WTC11 (cell line): ENCODE data around the gene PHF21B. TPM values are rescaled to one million over a fixed set of nuclear protein-coding genes. Genes with fewer than 3 reads are reported as not detected.

Source experiments
- ATAC-seq: fragments of 200-7000 bp; cut with Tn5 transposase; 2 replicates; pipeline ENCODE4 v1.10.0; 2021; ENCODE audit warnings: mild to moderate bottlenecking, moderate library complexity
- CTCF ChIA-PET: fragments of 300-600 bp; sonication (Branson Sonifier 250); formaldehyde crosslinking; loops from one replicate; lab custom pipeline; 2021; ENCODE audit warnings: antibody characterized with exemption; lab: Charles Lee
- POLR2A ChIA-PET: fragments of 350-600 bp; sonication (Branson Sonifier 250); formaldehyde crosslinking; loops from one replicate; lab custom pipeline; 2021; ENCODE audit warnings: antibody characterized with exemption; lab: Charles Lee
- DNase-seq: peaks from one replicate; pipeline ENCODE4 v3.0.0; 2021; ENCODE audit warnings: low spot score
- H3K27ac Mint-ChIP-seq: 2 replicates; pipeline ENCODE4 v1.8.0; 2021; ENCODE audit warnings: mixed read lengths
- H3K27me3 Mint-ChIP-seq: 2 replicates; pipeline ENCODE4 v1.8.0; 2021; ENCODE audit warnings: low read depth, mild to moderate bottlenecking, moderate library complexity, mixed read lengths
- H3K36me3 Mint-ChIP-seq: 2 replicates; pipeline ENCODE4 v1.8.0; 2021; ENCODE audit warnings: mixed read lengths
- H3K4me1 Mint-ChIP-seq: 2 replicates; pipeline ENCODE4 v1.8.0; 2022; ENCODE audit warnings: mixed read lengths
- H3K4me3 Mint-ChIP-seq: 2 replicates; pipeline ENCODE4 v1.8.0; 2021; ENCODE audit warnings: mild to moderate bottlenecking, moderate library complexity, mixed read lengths
- H3K9me3 Mint-ChIP-seq: 2 replicates; pipeline ENCODE4 v1.8.0; 2021; ENCODE audit warnings: mixed read lengths
- CREB1 ChIP-seq: sonication (generic); formaldehyde crosslinking; IDR thresholded peaks from 2 replicates; pipeline ENCODE4 v1.8.0; 2023; ENCODE audit warnings: mild to moderate bottlenecking, missing genetic modification reagents
- GRHL2 ChIP-seq: fragments of 250-450 bp; sonication (Bioruptor Pico); IDR thresholded peaks from 2 replicates; pipeline ENCODE4 v1.8.0; 2022; ENCODE audit warnings: mild to moderate bottlenecking, moderate library complexity; ENCODE audit not compliant: insufficient replicate concordance, severe bottlenecking
- GTF2I ChIP-seq: fragments of 250-450 bp; sonication (Bioruptor Pico); conservative IDR thresholded peaks from 2 replicates; pipeline ENCODE4 v1.4.0; 2021; ENCODE audit warnings: mild to moderate bottlenecking
- JUN ChIP-seq: sonication (generic); formaldehyde crosslinking; IDR thresholded peaks from 2 replicates; pipeline ENCODE4 v1.8.0; 2023; ENCODE audit warnings: mild to moderate bottlenecking, missing genetic modification reagents
- KAT7 ChIP-seq: sonication (generic); formaldehyde crosslinking; IDR thresholded peaks from 2 replicates; pipeline ENCODE4 v1.8.1; 2023; ENCODE audit warnings: missing genetic modification reagents, mild to moderate bottlenecking, borderline replicate concordance
- MYBL2 ChIP-seq: sonication (generic); formaldehyde crosslinking; IDR thresholded peaks from 2 replicates; pipeline ENCODE4 v1.8.1; 2023; ENCODE audit warnings: mild to moderate bottlenecking, moderate library complexity, missing genetic modification reagents
- NFE2L1 ChIP-seq: sonication (generic); formaldehyde crosslinking; IDR thresholded peaks from 2 replicates; pipeline ENCODE4 v1.8.1; 2023; ENCODE audit warnings: missing genetic modification reagents
- NFYB ChIP-seq: sonication (generic); formaldehyde crosslinking; conservative IDR thresholded peaks from 2 replicates; pipeline ENCODE4 v1.8.0; 2022; ENCODE audit warnings: low read depth, missing genetic modification reagents
- RORB ChIP-seq: fragments of 250-450 bp; sonication (Bioruptor Pico); IDR thresholded peaks from 2 replicates; pipeline ENCODE4 v1.9.0; 2021; ENCODE audit warnings: mild to moderate bottlenecking
- SMAD3 ChIP-seq: sonication (generic); formaldehyde crosslinking; IDR thresholded peaks from 2 replicates; pipeline ENCODE4 v1.8.0; 2022; ENCODE audit warnings: missing genetic modification reagents, mild to moderate bottlenecking, borderline replicate concordance
- SOX15 ChIP-seq: fragments of 250-450 bp; sonication (Bioruptor Pico); IDR thresholded peaks from 2 replicates; pipeline ENCODE4 v1.9.0; 2021; ENCODE audit warnings: mild to moderate bottlenecking
- TEAD4 ChIP-seq: sonication (generic); formaldehyde crosslinking; IDR thresholded peaks from 2 replicates; pipeline ENCODE4 v1.8.0; 2022; ENCODE audit warnings: mild to moderate bottlenecking, missing genetic modification reagents
- ZNF219 ChIP-seq: sonication (generic); formaldehyde crosslinking; IDR thresholded peaks from 2 replicates; pipeline ENCODE4 v1.8.0; 2023; ENCODE audit warnings: missing genetic modification reagents, mild to moderate bottlenecking, borderline replicate concordance
- total RNA-seq: library from RNA; stranded (reverse); gene quantifications from 3 replicates; pipeline ENCODE4 v1.2.3, GENCODE V29; 2021
- TF ChIP-seq, protein P1 (sequence below): sonication (generic); formaldehyde crosslinking; IDR thresholded peaks from 2 replicates; pipeline ENCODE4 v1.8.1; 2022; ENCODE audit warnings: low read depth, mild to moderate bottlenecking, moderate library complexity, missing genetic modification reagents, borderline replicate concordance
- TF ChIP-seq, protein P2 (sequence below): sonication (generic); formaldehyde crosslinking; IDR thresholded peaks from 2 replicates; pipeline ENCODE4 v1.8.0; 2022; ENCODE audit warnings: mild to moderate bottlenecking, missing genetic modification reagents
- TF ChIP-seq, protein P3 (sequence below): sonication (generic); formaldehyde crosslinking; IDR thresholded peaks from 2 replicates; pipeline ENCODE4 v1.8.1; 2022; ENCODE audit warnings: missing genetic modification reagents, borderline replicate concordance
- TF ChIP-seq, protein P4 (sequence below): sonication (generic); formaldehyde crosslinking; IDR thresholded peaks from 2 replicates; pipeline ENCODE4 v1.8.1; 2022; ENCODE audit warnings: low read depth, missing genetic modification reagents, borderline replicate concordance
- TF ChIP-seq, protein P5 (sequence below): sonication (generic); formaldehyde crosslinking; IDR thresholded peaks from 2 replicates; pipeline ENCODE4 v1.8.0; 2022; ENCODE audit warnings: mild to moderate bottlenecking, missing genetic modification reagents
- TF ChIP-seq, protein P6 (sequence below): sonication (generic); formaldehyde crosslinking; IDR thresholded peaks from 2 replicates; pipeline ENCODE4 v1.8.1; 2022; ENCODE audit warnings: mild to moderate bottlenecking, moderate library complexity, missing genetic modification reagents
- TF ChIP-seq, protein P7 (sequence below): sonication (generic); formaldehyde crosslinking; IDR thresholded peaks from 2 replicates; pipeline ENCODE4 v1.8.1; 2023; ENCODE audit warnings: mild to moderate bottlenecking, missing genetic modification reagents
- TF ChIP-seq, protein P8 (sequence below): sonication (generic); formaldehyde crosslinking; IDR thresholded peaks from 2 replicates; pipeline ENCODE4 v1.8.0; 2023; ENCODE audit warnings: missing genetic modification reagents, mild to moderate bottlenecking, borderline replicate concordance

PHF21B gene
- total RNA-seq, 1 experiment from 2014 or later = 107 TPM

DNA sequence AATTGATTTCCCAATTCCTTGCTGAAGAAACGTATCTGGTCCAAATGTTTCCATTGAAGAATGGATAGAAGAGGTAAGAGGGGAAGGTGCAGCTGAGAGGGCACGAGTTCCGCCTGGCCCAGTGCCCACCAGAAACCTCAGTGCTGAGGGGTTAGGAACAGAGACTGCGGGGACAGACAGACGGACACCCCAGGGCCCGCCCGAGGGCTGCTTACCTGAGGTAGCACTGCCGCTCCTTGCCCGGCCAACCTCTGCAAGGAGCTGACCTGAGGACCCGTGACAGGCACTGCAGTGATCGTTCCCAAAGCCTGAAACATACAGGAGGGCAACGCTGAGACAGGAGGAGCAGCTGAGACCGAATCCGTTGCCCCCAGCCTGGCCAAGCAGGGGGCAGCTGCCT, 89.6 kb downstream of the PHF21B start:
- no peak overlapping the region for H3K4me3 Mint-ChIP-seq
- H3K27ac Mint-ChIP-seq = no peak overlapping the region
- ChIA-PET POLR2A (no interaction called here), CTCF (interaction anchor here (1.1 to 1.5 kb wide), 2 partner anchors 99 to 100 kb away, joined by 3 to 4 read pairs; no protein-coding TSS in a partner anchor)
- peaks cover 36% of the 10 kb centered on the region for H3K36me3 Mint-ChIP-seq
- no peaks in the 10 kb centered on the region for H3K27me3 Mint-ChIP-seq
- ATAC-seq (no peak), DNase-seq (no peak)
- peaks cover 11% of the 10 kb centered on the region for H3K9me3 Mint-ChIP-seq
- TF ChIP-seq MYBL2 (CRISPR knock-in tag) (no peak), GRHL2 (CRISPR knock-in tag) (no peak), JUN (no peak), RORB (CRISPR knock-in tag) (no peak)
- TF ChIP-seq, protein P1, sequence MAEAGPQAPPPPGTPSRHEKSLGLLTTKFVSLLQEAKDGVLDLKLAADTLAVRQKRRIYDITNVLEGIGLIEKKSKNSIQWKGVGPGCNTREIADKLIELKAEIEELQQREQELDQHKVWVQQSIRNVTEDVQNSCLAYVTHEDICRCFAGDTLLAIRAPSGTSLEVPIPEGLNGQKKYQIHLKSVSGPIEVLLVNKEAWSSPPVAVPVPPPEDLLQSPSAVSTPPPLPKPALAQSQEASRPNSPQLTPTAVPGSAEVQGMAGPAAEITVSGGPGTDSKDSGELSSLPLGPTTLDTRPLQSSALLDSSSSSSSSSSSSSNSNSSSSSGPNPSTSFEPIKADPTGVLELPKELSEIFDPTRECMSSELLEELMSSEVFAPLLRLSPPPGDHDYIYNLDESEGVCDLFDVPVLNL (CRISPR knock-in tag) = no peak
- TF ChIP-seq, protein P2, sequence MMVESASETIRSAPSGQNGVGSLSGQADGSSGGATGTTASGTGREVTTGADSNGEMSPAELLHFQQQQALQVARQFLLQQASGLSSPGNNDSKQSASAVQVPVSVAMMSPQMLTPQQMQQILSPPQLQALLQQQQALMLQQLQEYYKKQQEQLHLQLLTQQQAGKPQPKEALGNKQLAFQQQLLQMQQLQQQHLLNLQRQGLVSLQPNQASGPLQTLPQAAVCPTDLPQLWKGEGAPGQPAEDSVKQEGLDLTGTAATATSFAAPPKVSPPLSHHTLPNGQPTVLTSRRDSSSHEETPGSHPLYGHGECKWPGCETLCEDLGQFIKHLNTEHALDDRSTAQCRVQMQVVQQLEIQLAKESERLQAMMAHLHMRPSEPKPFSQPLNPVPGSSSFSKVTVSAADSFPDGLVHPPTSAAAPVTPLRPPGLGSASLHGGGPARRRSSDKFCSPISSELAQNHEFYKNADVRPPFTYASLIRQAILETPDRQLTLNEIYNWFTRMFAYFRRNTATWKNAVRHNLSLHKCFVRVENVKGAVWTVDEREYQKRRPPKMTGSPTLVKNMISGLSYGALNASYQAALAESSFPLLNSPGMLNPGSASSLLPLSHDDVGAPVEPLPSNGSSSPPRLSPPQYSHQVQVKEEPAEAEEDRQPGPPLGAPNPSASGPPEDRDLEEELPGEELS (CRISPR knock-in tag) = no peak
- TF ChIP-seq, protein P3, sequence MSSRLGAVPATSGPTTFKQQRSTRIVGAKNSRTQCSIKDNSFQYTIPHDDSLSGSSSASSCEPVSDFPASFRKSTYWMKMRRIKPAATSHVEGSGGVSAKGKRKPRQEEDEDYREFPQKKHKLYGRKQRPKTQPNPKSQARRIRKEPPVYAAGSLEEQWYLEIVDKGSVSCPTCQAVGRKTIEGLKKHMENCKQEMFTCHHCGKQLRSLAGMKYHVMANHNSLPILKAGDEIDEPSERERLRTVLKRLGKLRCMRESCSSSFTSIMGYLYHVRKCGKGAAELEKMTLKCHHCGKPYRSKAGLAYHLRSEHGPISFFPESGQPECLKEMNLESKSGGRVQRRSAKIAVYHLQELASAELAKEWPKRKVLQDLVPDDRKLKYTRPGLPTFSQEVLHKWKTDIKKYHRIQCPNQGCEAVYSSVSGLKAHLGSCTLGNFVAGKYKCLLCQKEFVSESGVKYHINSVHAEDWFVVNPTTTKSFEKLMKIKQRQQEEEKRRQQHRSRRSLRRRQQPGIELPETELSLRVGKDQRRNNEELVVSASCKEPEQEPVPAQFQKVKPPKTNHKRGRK = no peak
- no peaks in the 10 kb centered on the region for H3K4me1 Mint-ChIP-seq

DNA sequence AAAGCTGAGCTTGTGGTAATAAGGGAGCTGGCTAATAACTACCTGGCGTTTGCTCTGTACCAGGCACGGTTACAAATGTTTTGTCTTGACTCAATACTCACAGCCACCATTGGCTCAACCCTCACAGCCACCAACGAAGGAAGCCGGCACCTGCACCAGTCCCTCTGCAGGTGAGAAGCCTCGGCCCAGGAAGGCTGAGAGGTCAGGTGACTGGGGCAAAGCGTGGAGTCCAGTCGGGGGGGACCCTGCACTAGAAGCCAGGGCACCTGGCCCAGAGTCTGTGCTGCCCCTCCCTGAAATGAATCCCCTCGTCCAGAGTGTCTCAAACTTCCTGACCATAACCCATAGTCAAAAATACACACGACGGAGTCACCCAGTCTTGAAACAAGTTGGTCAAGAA, 90.1 kb downstream of the PHF21B start:
- peaks cover 6% of the 10 kb centered on the region for H3K9me3 Mint-ChIP-seq
- no peaks in the 10 kb centered on the region for H3K4me1 Mint-ChIP-seq
- ChIA-PET CTCF (interaction anchor here (1.1 to 1.5 kb wide), 2 partner anchors 99 to 100 kb away, joined by 3 to 4 read pairs; no protein-coding TSS in a partner anchor), POLR2A (interaction anchor here (0.5 kb wide), 1 partner anchor 76 kb away, joined by 3 read pairs; no protein-coding TSS in a partner anchor)
- H3K27me3 Mint-ChIP-seq = no peaks in the 10 kb centered on the region
- H3K36me3 Mint-ChIP-seq = peaks cover 36% of the 10 kb centered on the region
- ATAC-seq (no peak), DNase-seq (no peak)
- no peak overlapping the region for H3K4me3 Mint-ChIP-seq
- no peak overlapping the region; the same call in 1 of the 2 replicates for H3K27ac Mint-ChIP-seq
- TF ChIP-seq SMAD3 (CRISPR knock-in tag) (no peak), KAT7 (no peak), RORB (CRISPR knock-in tag) (no peak), NFE2L1 (no peak), TEAD4 (no peak), CREB1 (CRISPR knock-in tag) (no peak), SOX15 (CRISPR knock-in tag) (no peak), NFYB (no peak), ZNF219 (no peak), GTF2I (CRISPR knock-in tag) (no peak), MYBL2 (CRISPR knock-in tag) (no peak)
- TF ChIP-seq, protein P4, sequence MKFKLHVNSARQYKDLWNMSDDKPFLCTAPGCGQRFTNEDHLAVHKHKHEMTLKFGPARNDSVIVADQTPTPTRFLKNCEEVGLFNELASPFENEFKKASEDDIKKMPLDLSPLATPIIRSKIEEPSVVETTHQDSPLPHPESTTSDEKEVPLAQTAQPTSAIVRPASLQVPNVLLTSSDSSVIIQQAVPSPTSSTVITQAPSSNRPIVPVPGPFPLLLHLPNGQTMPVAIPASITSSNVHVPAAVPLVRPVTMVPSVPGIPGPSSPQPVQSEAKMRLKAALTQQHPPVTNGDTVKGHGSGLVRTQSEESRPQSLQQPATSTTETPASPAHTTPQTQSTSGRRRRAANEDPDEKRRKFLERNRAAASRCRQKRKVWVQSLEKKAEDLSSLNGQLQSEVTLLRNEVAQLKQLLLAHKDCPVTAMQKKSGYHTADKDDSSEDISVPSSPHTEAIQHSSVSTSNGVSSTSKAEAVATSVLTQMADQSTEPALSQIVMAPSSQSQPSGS (CRISPR knock-in tag) = no peak
- TF ChIP-seq, protein P5, sequence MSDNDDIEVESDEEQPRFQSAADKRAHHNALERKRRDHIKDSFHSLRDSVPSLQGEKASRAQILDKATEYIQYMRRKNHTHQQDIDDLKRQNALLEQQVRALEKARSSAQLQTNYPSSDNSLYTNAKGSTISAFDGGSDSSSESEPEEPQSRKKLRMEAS (CRISPR knock-in tag) = no peak
- TF ChIP-seq, protein P6, sequence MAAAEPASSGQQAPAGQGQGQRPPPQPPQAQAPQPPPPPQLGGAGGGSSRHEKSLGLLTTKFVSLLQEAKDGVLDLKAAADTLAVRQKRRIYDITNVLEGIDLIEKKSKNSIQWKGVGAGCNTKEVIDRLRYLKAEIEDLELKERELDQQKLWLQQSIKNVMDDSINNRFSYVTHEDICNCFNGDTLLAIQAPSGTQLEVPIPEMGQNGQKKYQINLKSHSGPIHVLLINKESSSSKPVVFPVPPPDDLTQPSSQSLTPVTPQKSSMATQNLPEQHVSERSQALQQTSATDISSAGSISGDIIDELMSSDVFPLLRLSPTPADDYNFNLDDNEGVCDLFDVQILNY (CRISPR knock-in tag) = no peak
- TF ChIP-seq, protein P7, sequence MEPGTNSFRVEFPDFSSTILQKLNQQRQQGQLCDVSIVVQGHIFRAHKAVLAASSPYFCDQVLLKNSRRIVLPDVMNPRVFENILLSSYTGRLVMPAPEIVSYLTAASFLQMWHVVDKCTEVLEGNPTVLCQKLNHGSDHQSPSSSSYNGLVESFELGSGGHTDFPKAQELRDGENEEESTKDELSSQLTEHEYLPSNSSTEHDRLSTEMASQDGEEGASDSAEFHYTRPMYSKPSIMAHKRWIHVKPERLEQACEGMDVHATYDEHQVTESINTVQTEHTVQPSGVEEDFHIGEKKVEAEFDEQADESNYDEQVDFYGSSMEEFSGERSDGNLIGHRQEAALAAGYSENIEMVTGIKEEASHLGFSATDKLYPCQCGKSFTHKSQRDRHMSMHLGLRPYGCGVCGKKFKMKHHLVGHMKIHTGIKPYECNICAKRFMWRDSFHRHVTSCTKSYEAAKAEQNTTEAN (CRISPR knock-in tag) = no peak
- TF ChIP-seq, protein P8, sequence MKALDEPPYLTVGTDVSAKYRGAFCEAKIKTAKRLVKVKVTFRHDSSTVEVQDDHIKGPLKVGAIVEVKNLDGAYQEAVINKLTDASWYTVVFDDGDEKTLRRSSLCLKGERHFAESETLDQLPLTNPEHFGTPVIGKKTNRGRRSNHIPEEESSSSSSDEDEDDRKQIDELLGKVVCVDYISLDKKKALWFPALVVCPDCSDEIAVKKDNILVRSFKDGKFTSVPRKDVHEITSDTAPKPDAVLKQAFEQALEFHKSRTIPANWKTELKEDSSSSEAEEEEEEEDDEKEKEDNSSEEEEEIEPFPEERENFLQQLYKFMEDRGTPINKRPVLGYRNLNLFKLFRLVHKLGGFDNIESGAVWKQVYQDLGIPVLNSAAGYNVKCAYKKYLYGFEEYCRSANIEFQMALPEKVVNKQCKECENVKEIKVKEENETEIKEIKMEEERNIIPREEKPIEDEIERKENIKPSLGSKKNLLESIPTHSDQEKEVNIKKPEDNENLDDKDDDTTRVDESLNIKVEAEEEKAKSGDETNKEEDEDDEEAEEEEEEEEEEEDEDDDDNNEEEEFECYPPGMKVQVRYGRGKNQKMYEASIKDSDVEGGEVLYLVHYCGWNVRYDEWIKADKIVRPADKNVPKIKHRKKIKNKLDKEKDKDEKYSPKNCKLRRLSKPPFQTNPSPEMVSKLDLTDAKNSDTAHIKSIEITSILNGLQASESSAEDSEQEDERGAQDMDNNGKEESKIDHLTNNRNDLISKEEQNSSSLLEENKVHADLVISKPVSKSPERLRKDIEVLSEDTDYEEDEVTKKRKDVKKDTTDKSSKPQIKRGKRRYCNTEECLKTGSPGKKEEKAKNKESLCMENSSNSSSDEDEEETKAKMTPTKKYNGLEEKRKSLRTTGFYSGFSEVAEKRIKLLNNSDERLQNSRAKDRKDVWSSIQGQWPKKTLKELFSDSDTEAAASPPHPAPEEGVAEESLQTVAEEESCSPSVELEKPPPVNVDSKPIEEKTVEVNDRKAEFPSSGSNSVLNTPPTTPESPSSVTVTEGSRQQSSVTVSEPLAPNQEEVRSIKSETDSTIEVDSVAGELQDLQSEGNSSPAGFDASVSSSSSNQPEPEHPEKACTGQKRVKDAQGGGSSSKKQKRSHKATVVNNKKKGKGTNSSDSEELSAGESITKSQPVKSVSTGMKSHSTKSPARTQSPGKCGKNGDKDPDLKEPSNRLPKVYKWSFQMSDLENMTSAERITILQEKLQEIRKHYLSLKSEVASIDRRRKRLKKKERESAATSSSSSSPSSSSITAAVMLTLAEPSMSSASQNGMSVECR (CRISPR knock-in tag) = no peak
